H1 (cell line): ENCODE measurements around the gene VPS72. TPM values are rescaled to one million over a fixed set of nuclear protein-coding genes. Genes with fewer than 3 reads are reported as not detected.

ENCODE experiments used
- CTCF ChIA-PET: fragments of 300-600 bp; sonication (Branson Sonifier 250); formaldehyde crosslinking; loops from one replicate; lab custom pipeline; 2021; ENCODE audit not compliant: partially characterized antibody; lab: Charles Lee
- POLR2A ChIA-PET: fragments of 300-600 bp; sonication (Branson Sonifier 250); formaldehyde crosslinking; loops from one replicate; lab custom pipeline; 2021; ENCODE audit warnings: inconsistent platforms; ENCODE audit not compliant: partially characterized antibody; lab: Charles Lee
- DNase-seq, 2 experiments: peaks; one replicate each; pipeline versions ENCODE4 v3.0.0 to v3.0.0-alpha.2; 2010 to 2022; ENCODE audit warnings: low spot score in 2 of 2, low read depth in 1 of 2, mixed read lengths in 1 of 2
- FAIRE-seq: peaks from 2 replicates; lab custom pipeline; 2011; peaks lifted over from hg19 to GRCh38; lab: Jason Lieb, UNC
- H2AFZ ChIP-seq: 2 replicates; pipeline ENCODE4 v1.8.1; 2012; ENCODE audit warnings: low read length, inconsistent platforms
- H2AK5ac ChIP-seq: 2 replicates; pipeline ENCODE4 v1.6.1; 2013; ENCODE audit warnings: low read depth, low read length
- H2BK120ac ChIP-seq: replicated peaks from 2 replicates; pipeline ENCODE3; 2013; ENCODE audit warnings: low read depth, low read length, inconsistent platforms
- H2BK12ac ChIP-seq: 2 replicates; pipeline ENCODE4 v1.6.1; 2013; ENCODE audit warnings: low read depth, low read length
- H2BK15ac ChIP-seq: 2 replicates; pipeline ENCODE4 v1.6.1; 2013; ENCODE audit warnings: low read length
- H2BK20ac ChIP-seq: 2 replicates; pipeline ENCODE4 v1.6.1; 2013; ENCODE audit warnings: low read length
- H2BK5ac ChIP-seq: 2 replicates; pipeline ENCODE4 v1.6.1; 2013; ENCODE audit warnings: low read depth, low read length
- H3K14ac ChIP-seq: 2 replicates; pipeline ENCODE4 v1.6.1; 2013; ENCODE audit warnings: inconsistent platforms; ENCODE audit not compliant: insufficient read length
- H3K18ac ChIP-seq: 2 replicates; pipeline ENCODE4 v1.6.1; 2013; ENCODE audit warnings: low read length; ENCODE audit errors: extremely low read depth
- H3K23ac ChIP-seq: 2 replicates; pipeline ENCODE4 v1.6.1; 2013; ENCODE audit warnings: inconsistent platforms; ENCODE audit not compliant: insufficient read length
- H3K23me2 ChIP-seq: 2 replicates; pipeline ENCODE4 v1.6.1; 2013; ENCODE audit warnings: low read depth, low read length
- H3K27ac ChIP-seq: 2 replicates; pipeline ENCODE4 v1.6.1; 2011; ENCODE audit warnings: low read depth, low read length, inconsistent platforms
- H3K27me3 ChIP-seq, 4 experiments: replicated peaks in 1 of 4; 1 replicate in 1 of 4; 2 replicates in 3 of 4; pipeline versions ENCODE4 v1.6.1 to v1.8.1; 2011 to 2013; ENCODE audit warnings: low read length in 3 of 4, mild to moderate bottlenecking in 3 of 4, inconsistent platforms in 2 of 4, mixed read lengths in 2 of 4, moderate library complexity in 1 of 4; ENCODE audit not compliant: control insufficient read depth in 3 of 4, insufficient read depth in 3 of 4; ENCODE audit errors: extremely low read depth in 1 of 4
- H3K36me3 ChIP-seq, 4 experiments: 2 replicates each; pipeline versions ENCODE4 v1.6.1 to v1.8.1; 2011 to 2013; ENCODE audit warnings: mild to moderate bottlenecking in 4 of 4, low read length in 3 of 4, moderate library complexity in 2 of 4, control low read depth in 1 of 4, inconsistent platforms in 1 of 4; ENCODE audit not compliant: insufficient read depth in 4 of 4, control insufficient read depth in 2 of 4
- H3K4ac ChIP-seq: replicated peaks from 2 replicates; pipeline ENCODE3; 2013; ENCODE audit warnings: low read length, low read depth, mixed read lengths, inconsistent platforms; ENCODE audit not compliant: insufficient read length
- H3K4me1 ChIP-seq, 4 experiments: replicated peaks in 1 of 4; 1 replicate in 1 of 4; 2 replicates in 3 of 4; pipeline versions ENCODE4 v1.6.1 to v1.8.1; 2011 to 2013; ENCODE audit warnings: low read length in 3 of 4, inconsistent platforms in 2 of 4, mixed read lengths in 1 of 4; ENCODE audit not compliant: insufficient read depth in 4 of 4, control insufficient read depth in 3 of 4
- H3K4me2 ChIP-seq, 2 experiments: 2 replicates each; pipeline versions ENCODE4 v1.6.1 to v1.8.1; 2011 to 2013; ENCODE audit warnings: low read depth in 2 of 2, low read length in 2 of 2, control low read depth in 1 of 2, inconsistent platforms in 1 of 2, mild to moderate bottlenecking in 1 of 2; ENCODE audit not compliant: insufficient read depth in 1 of 2
- H3K4me3 ChIP-seq, 4 experiments: fragments of 200-600, 300-600 bp in 1 of 4; sonication (generic), shearing (Covaris generic), sonication (Bioruptor Twin) in 1 of 4; 2 replicates each; pipeline versions ENCODE4 v1.5.1 to v1.8.1; 2011 to 2016; ENCODE audit warnings: low read length in 4 of 4, low read depth in 3 of 4, control low read depth in 2 of 4, inconsistent platforms in 2 of 4, mild to moderate bottlenecking in 2 of 4, mixed read lengths in 1 of 4, moderate library complexity in 1 of 4; ENCODE audit not compliant: insufficient read depth in 2 of 4; ENCODE audit errors: extremely low read depth in 1 of 4
- H3K56ac ChIP-seq: replicated peaks from 2 replicates; pipeline ENCODE3; 2013; ENCODE audit warnings: low read depth, mild to moderate bottlenecking, mixed read lengths, low read length, inconsistent platforms; ENCODE audit not compliant: insufficient read length
- H3K79me1 ChIP-seq: 2 replicates; pipeline ENCODE4 v1.6.1; 2013; ENCODE audit warnings: low read depth, low read length, control low read depth
- H3K79me2 ChIP-seq, 2 experiments: 2 replicates each; pipeline versions ENCODE4 v1.6.1 to v1.8.1; 2012 to 2013; ENCODE audit warnings: low read length in 2 of 2, mild to moderate bottlenecking in 2 of 2, inconsistent platforms in 1 of 2; ENCODE audit not compliant: insufficient read depth in 2 of 2, control insufficient read depth in 1 of 2
- H3K9ac ChIP-seq, 4 experiments: replicated peaks in 1 of 4; 1 replicate in 1 of 4; 2 replicates in 3 of 4; pipeline versions ENCODE4 v1.6.1 to v1.8.1; 2011 to 2013; ENCODE audit warnings: low read depth in 3 of 4, low read length in 3 of 4, control low read depth in 2 of 4, mild to moderate bottlenecking in 2 of 4, moderate library complexity in 2 of 4, inconsistent platforms in 1 of 4; ENCODE audit errors: extremely low read depth in 1 of 4
- H3K9me3 ChIP-seq, 2 experiments: 2 replicates each; pipeline versions ENCODE4 v1.6.1 to v1.8.1; 2012 to 2013; ENCODE audit warnings: mild to moderate bottlenecking in 2 of 2, moderate library complexity in 2 of 2, control low read depth in 1 of 2, inconsistent platforms in 1 of 2, low read depth in 1 of 2, low read length in 1 of 2, mixed read lengths in 1 of 2; ENCODE audit not compliant: insufficient read depth in 2 of 2
- H4K20me1 ChIP-seq, 2 experiments: replicated peaks in 1 of 2; 2 replicates each; pipeline versions ENCODE3 to v1.8.1; 2011 to 2013; ENCODE audit warnings: inconsistent platforms in 2 of 2, low read length in 2 of 2, mild to moderate bottlenecking in 1 of 2; ENCODE audit not compliant: insufficient read depth in 2 of 2, control insufficient read depth in 1 of 2
- H4K5ac ChIP-seq: 2 replicates; pipeline ENCODE4 v1.6.1; 2013; ENCODE audit warnings: low read length, low read depth, mixed read lengths, inconsistent platforms; ENCODE audit not compliant: insufficient read length
- H4K8ac ChIP-seq: 2 replicates; pipeline ENCODE4 v1.8.0; 2013; ENCODE audit warnings: mild to moderate bottlenecking, moderate library complexity, low read length, inconsistent platforms; ENCODE audit not compliant: insufficient read depth; ENCODE audit errors: extremely low read depth
- H4K91ac ChIP-seq: replicated peaks from 2 replicates; pipeline ENCODE3; 2013; ENCODE audit warnings: low read length, mixed read lengths, inconsistent platforms; ENCODE audit not compliant: insufficient read length
- BRCA1 ChIP-seq: IDR thresholded peaks from 2 replicates; pipeline ENCODE4 v1.6.1; 2012; ENCODE audit warnings: low read depth, low read length, improper control_type of control experiment
- CBX5 ChIP-seq: fragments of 300-800, 300-1000 bp; sonication (generic); IDR thresholded peaks from 2 replicates; pipeline ENCODE4 v1.7.1; 2016; ENCODE audit warnings: antibody characterized with exemption, low read length, low read depth
- CBX8 ChIP-seq: fragments of 300-800, 300-1000 bp; sonication (generic); IDR thresholded peaks from 2 replicates; pipeline ENCODE4 v1.7.1; 2016; ENCODE audit warnings: low read depth, low read length, borderline replicate concordance
- CEBPB ChIP-seq: IDR thresholded peaks from 2 replicates; pipeline ENCODE4 v1.6.1; 2012; ENCODE audit warnings: low read depth, low read length
- EGR1 ChIP-seq: IDR thresholded peaks from 2 replicates; pipeline ENCODE4 v1.6.1; 2011; ENCODE audit warnings: low read depth, low read length, borderline replicate concordance
- EP300 ChIP-seq, 2 experiments: IDR thresholded peaks; 1 replicate in 1 of 2; 2 replicates in 1 of 2; pipeline ENCODE4 v1.6.1; 2011 to 2012; ENCODE audit warnings: low read depth in 2 of 2, low read length in 2 of 2, mild to moderate bottlenecking in 2 of 2, borderline replicate concordance in 1 of 2, inconsistent platforms in 1 of 2, moderate library complexity in 1 of 2
- MAFK ChIP-seq: IDR thresholded peaks from 2 replicates; pipeline ENCODE4 v1.6.1; 2012; ENCODE audit warnings: low read depth, mild to moderate bottlenecking, improper control_type of control experiment, low read length
- NRF1 ChIP-seq: IDR thresholded peaks from 2 replicates; pipeline ENCODE4 v1.6.1; 2011; ENCODE audit warnings: mild to moderate bottlenecking, low read depth, low read length, improper control_type of control experiment
- RNF2 ChIP-seq: fragments of 200-900, 300-1000 bp; sonication (generic); IDR thresholded peaks from 2 replicates; pipeline ENCODE4 v1.7.1; 2016; ENCODE audit warnings: borderline replicate concordance, low read depth, mild to moderate bottlenecking, antibody characterized with exemption, low read length; ENCODE audit not compliant: poor library complexity, severe bottlenecking; ENCODE audit errors: missing control alignments
- SIX5 ChIP-seq: IDR thresholded peaks from 2 replicates; pipeline ENCODE4 v1.6.1; 2011; ENCODE audit warnings: mild to moderate bottlenecking, low read depth, low read length
- SP2 ChIP-seq: IDR thresholded peaks from 2 replicates; pipeline ENCODE4 v1.6.1; 2012; ENCODE audit warnings: mild to moderate bottlenecking, low read length, inconsistent platforms
- SUZ12 ChIP-seq: fragments of 200-600 bp; sonication (generic); IDR thresholded peaks from 2 replicates; pipeline ENCODE4 v1.6.1; 2012; ENCODE audit warnings: mild to moderate bottlenecking, inconsistent platforms, low read length, moderate library complexity, mixed read lengths
- TBP ChIP-seq: IDR thresholded peaks from 2 replicates; pipeline ENCODE4 v1.6.1; 2011; ENCODE audit warnings: low read depth, low read length, improper control_type of control experiment
- WGBS, 2 experiments: shearing (Covaris generic) in 1 of 2; methylation state at CpG; one replicate each; pipeline versions ENCODE4 v1.1.6 to v1.1.7; 2013 to 2015; ENCODE audit warnings: low lambda C conversion rate in 2 of 2, mixed read lengths in 2 of 2, inconsistent platforms in 1 of 2, low coverage in 1 of 2, missing lambda C conversion rate in 1 of 2; ENCODE audit not compliant: insufficient replicate concordance in 2 of 2, insufficient coverage in 1 of 2, insufficient read length in 1 of 2; ENCODE audit errors: extremely low coverage in 1 of 2, missing lambda C conversion rate in 1 of 2; 5-methylcytosine and 5-hydroxymethylcytosine counted together
- polyA plus RNA-seq, 7 experiments: library from polyadenylated mRNA; depleted of rRNA in 3 of 7; stranded (reverse) in 5 of 7; unstranded in 2 of 7; fragments of >200 nt in 5 of 7; fragments of 200-250 nt in 2 of 7; gene quantifications; 1 replicate in 5 of 7; 2 replicates in 1 of 7; 4 replicates in 1 of 7; pipeline versions ENCODE4 v1.2.1 to v1.2.3, GENCODE V29; 2011 to 2013; ENCODE audit warnings: missing spikeins in 2 of 7, mixed read lengths in 2 of 7
- total RNA-seq: library from RNA; stranded (reverse); fragmentation: NEBNext Ultra II Directional; extraction: Animal tissue kit (Norgen Biotek cat#: 25700); gene quantifications from 2 replicates; pipeline ENCODE4 v1.2.1, GENCODE V29; 2021

The VPS72 gene
- total and polyA plus RNA-seq, 2 of the 8 experiments (the other 6 are each of a cell fraction or from before 2014, with no cell fraction given), result 86.6 to 121 TPM

GRCh38 chr1:151164732-151165280 is 25.2 kb downstream of the VPS72 start:
- 40% methylated on average over 11 of the region's 11 CpGs; no CpG with 5 or more reads in 1 of the 2 experiments for WGBS, 2 experiments
- ChIA-PET POLR2A (interaction anchor here (0.7 to 2.4 kb wide), 12 partner anchors 8 to 196 kb away, joined by 3 to 13 read pairs (median 4); partner anchors contain the start of genes PSMD4, SEMA6C and TNFAIP8L2), CTCF (interaction anchor here (1.0 to 2.7 kb wide), 6 partner anchors 10 to 117 kb away, joined by 3 to 11 read pairs (median 4); partner anchors contain the start of genes C1orf56, MLLT11 and VPS72)
- Histone ChIP-seq H3K18ac (no peak overlapping the region), H3K4me3 (peak overlapping the region; percentile 80 to 99 (median 95)), H4K91ac (no peak overlapping the region), H3K27me3 (no peaks in the 10 kb centered on the region), H3K14ac (no peak overlapping the region), H3K4ac (no peak overlapping the region), H3K36me3 (peaks cover 0 to 18% (median 8%) of the 10 kb centered on the region in 4 experiments; a peak in 5 of 8 replicates), H2BK12ac (no peak overlapping the region), H3K9ac (no peak overlapping the region; a peak in 1 of 7 replicates), H3K9me3 (no peaks in the 10 kb centered on the region), H3K23me2 (peaks cover 17% of the 10 kb centered on the region), H3K23ac (no peak overlapping the region), H3K4me2 (peak overlapping the region; percentile 74 to 89), H3K56ac (no peak overlapping the region), H3K4me1 (peaks cover 5 to 10% (median 5%) of the 10 kb centered on the region in 4 experiments), H2AK5ac (no peak overlapping the region), H3K27ac (no peak overlapping the region), H2BK5ac (no peak overlapping the region), H3K79me1 (0 out of 2 replicates have a peak, but pooled peaks cover 3% of the 10 kb centered on the region), H4K5ac (no peak overlapping the region), H2AFZ (no peak overlapping the region), H4K8ac (no peak overlapping the region), H3K79me2 (peaks cover 0 to 12% of the 10 kb centered on the region in 2 experiments; a peak in 2 of 4 replicates), H2BK15ac (no peak overlapping the region), H2BK120ac (no peak overlapping the region), H4K20me1 (no peaks in the 10 kb centered on the region), H2BK20ac (no peak overlapping the region)
- DNase-seq (no peak), FAIRE-seq (no peak)
- TF ChIP-seq CEBPB, result no peak
- no peak for TF ChIP-seq SUZ12
- no peak for TF ChIP-seq EGR1
- no peak for TF ChIP-seq EP300 (IDR thresholded peaks at IDR 0.05; ENCODE audit: borderline replicate concordance in 1 of 2, low read depth in 2 of 2, low read length in 2 of 2)
- TF ChIP-seq TBP, result no peak
- no peak for TF ChIP-seq CBX5
- TF ChIP-seq MAFK, result no peak
- no peak for TF ChIP-seq BRCA1
- no peak for TF ChIP-seq SIX5
- no peak for TF ChIP-seq SP2
- no peak for TF ChIP-seq CBX8
- no peak for TF ChIP-seq NRF1
- TF ChIP-seq RNF2, result no peak
